ENCODE data around the gene KIF5A. TPM values are rescaled to one million over a fixed set of nuclear protein-coding genes. Genes with fewer than 3 reads are reported as not detected.

Gene KIF5A
- total RNA-seq, 1 donor from 2014 or later = 0.40 TPM

- peaks cover 38% of the 10 kb centered on the region for H3K4me1 Mint-ChIP-seq
- no peaks in the 10 kb centered on the region for H3K9me3 Mint-ChIP-seq
- H3K27me3 Mint-ChIP-seq (ENCODE audit: low read depth) = no peaks in the 10 kb centered on the region
- TF ChIP-seq, protein P1, sequence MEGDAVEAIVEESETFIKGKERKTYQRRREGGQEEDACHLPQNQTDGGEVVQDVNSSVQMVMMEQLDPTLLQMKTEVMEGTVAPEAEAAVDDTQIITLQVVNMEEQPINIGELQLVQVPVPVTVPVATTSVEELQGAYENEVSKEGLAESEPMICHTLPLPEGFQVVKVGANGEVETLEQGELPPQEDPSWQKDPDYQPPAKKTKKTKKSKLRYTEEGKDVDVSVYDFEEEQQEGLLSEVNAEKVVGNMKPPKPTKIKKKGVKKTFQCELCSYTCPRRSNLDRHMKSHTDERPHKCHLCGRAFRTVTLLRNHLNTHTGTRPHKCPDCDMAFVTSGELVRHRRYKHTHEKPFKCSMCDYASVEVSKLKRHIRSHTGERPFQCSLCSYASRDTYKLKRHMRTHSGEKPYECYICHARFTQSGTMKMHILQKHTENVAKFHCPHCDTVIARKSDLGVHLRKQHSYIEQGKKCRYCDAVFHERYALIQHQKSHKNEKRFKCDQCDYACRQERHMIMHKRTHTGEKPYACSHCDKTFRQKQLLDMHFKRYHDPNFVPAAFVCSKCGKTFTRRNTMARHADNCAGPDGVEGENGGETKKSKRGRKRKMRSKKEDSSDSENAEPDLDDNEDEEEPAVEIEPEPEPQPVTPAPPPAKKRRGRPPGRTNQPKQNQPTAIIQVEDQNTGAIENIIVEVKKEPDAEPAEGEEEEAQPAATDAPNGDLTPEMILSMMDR (IDR thresholded peaks at IDR 0.05; ENCODE audit: unreplicated experiment) = no peak
- DNase-seq (ENCODE audit: low spot score in 2 of 2, unreplicated experiment in 2 of 2) = no peak
- peaks cover 18% of the 10 kb centered on the region for H3K36me3 Mint-ChIP-seq
- H3K27ac Mint-ChIP-seq = no peak overlapping the region
- no peak overlapping the region for H3K4me3 Mint-ChIP-seq
Observed at GRCh38 chr12:57606821-57607220, 57.0 kb downstream of the KIF5A start.

GRCh38 chr12:57607958-57608663 lies 58.3 kb downstream of the KIF5A start:
- H3K27me3 Mint-ChIP-seq (ENCODE audit: low read depth) = no peaks in the 10 kb centered on the region
- H3K9me3 Mint-ChIP-seq = no peaks in the 10 kb centered on the region
- H3K27ac Mint-ChIP-seq = no peak overlapping the region
- TF ChIP-seq, protein P1 (IDR thresholded peaks at IDR 0.05; ENCODE audit: unreplicated experiment) = no peak
- no peak overlapping the region for H3K4me3 Mint-ChIP-seq
- no peak for DNase-seq (ENCODE audit: low spot score in 2 of 2, unreplicated experiment in 2 of 2)
- peaks cover 46% of the 10 kb centered on the region for H3K4me1 Mint-ChIP-seq
- H3K36me3 Mint-ChIP-seq = peaks cover 14% of the 10 kb centered on the region

- Mint-ChIP-seq H3K4me1 (peaks cover 36% of the 10 kb centered on the region), H3K27me3 (ENCODE audit: low read depth) (no peaks in the 10 kb centered on the region), H3K27ac (peak overlapping the region; percentile 76), H3K9me3 (no peaks in the 10 kb centered on the region), H3K4me3 (peak overlapping the region; percentile 38), H3K36me3 (peaks cover 20% of the 10 kb centered on the region)
- DNase-seq (ENCODE audit: low spot score in 2 of 2, unreplicated experiment in 2 of 2) = no peak
- TF ChIP-seq, protein P1 (IDR thresholded peaks at IDR 0.05; ENCODE audit: unreplicated experiment) = no peak
Observed at GRCh38 chr12:57609101-57609780, 59.4 kb downstream of the KIF5A start.

- no peaks in the 10 kb centered on the region for H3K27me3 Mint-ChIP-seq (ENCODE audit: low read depth)
- H3K4me1 Mint-ChIP-seq = peaks cover 36% of the 10 kb centered on the region
- no peaks in the 10 kb centered on the region for H3K9me3 Mint-ChIP-seq
- H3K27ac Mint-ChIP-seq = peak overlapping the region; percentile 22
- no peak for DNase-seq (ENCODE audit: low spot score in 2 of 2, unreplicated experiment in 2 of 2)
- peaks cover 26% of the 10 kb centered on the region for H3K36me3 Mint-ChIP-seq
- TF ChIP-seq, protein P1 (IDR thresholded peaks at IDR 0.05; ENCODE audit: unreplicated experiment) = no peak
- peak overlapping the region; percentile 77 for H3K4me3 Mint-ChIP-seq
Observed at GRCh38 chr12:57609781-57610553, 60.1 kb downstream of the KIF5A start.

- DNase-seq (ENCODE audit: low spot score in 2 of 2, unreplicated experiment in 2 of 2) = peak in 1 of 2 experiments; percentile 57
- H3K4me1 Mint-ChIP-seq = peaks cover 30% of the 10 kb centered on the region
- peak overlapping the region; percentile 47 for H3K27ac Mint-ChIP-seq
- H3K4me3 Mint-ChIP-seq = peak overlapping the region; percentile 77
- no peaks in the 10 kb centered on the region for H3K9me3 Mint-ChIP-seq
- TF ChIP-seq, protein P1 (IDR thresholded peaks at IDR 0.05; ENCODE audit: unreplicated experiment) = no peak
- peaks cover 2% of the 10 kb centered on the region for H3K27me3 Mint-ChIP-seq (ENCODE audit: low read depth)
- H3K36me3 Mint-ChIP-seq = peaks cover 33% of the 10 kb centered on the region
Observed at GRCh38 chr12:57610554-57611107, 60.8 kb downstream of the KIF5A start.
